ENCODE data around the gene MRPL53.
"Not testable (repeated sequence)": the region's sequence is repeated elsewhere in the genome, so short reads cannot be mapped to it uniquely, and the experiment has no call there.

MRPL53 gene

GRCh38 chr2:74447230-74447999 lies 25.1 kb downstream of the MRPL53 start:
- no peak for DNase-seq

DNA sequence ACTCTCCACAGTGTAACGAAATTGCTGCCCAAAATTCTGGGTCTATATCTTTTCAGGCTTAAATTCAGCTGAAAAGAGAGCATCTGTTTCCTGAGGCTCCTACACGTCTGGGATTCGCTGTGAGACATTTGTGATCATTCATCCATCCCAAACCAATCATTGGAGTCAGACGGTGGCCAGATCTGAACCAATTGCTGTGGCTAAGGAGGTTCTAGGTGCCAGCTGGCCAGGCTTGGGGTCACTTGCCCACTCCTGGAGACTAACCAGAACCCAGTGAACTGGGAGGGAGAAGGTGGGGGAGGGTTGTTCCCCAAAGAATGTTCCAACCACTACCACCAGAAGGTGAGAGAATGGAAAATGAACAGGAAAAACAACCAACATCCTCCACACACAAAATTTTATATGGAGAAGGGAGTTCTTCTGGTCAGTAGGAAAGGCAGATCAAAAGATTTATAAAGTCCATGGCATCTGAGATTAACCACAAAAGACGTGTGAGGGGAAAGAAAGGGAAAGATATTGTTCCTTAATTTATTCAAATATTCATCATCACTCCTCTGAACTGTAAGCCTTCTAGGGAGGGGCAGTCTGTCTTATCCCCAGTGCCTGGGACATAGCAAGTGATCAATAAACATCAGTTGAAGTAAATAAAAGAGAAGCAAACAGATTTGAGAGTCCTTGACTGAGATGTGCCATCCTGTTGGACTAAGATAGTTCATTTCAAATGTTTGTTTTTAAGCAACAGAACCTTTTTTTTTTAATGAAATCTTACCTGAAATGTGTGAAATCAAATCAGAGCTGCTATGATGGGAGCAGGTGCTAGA lies 27.8 kb downstream of the MRPL53 start:
- DNase-seq = peak; percentile 24

DNA sequence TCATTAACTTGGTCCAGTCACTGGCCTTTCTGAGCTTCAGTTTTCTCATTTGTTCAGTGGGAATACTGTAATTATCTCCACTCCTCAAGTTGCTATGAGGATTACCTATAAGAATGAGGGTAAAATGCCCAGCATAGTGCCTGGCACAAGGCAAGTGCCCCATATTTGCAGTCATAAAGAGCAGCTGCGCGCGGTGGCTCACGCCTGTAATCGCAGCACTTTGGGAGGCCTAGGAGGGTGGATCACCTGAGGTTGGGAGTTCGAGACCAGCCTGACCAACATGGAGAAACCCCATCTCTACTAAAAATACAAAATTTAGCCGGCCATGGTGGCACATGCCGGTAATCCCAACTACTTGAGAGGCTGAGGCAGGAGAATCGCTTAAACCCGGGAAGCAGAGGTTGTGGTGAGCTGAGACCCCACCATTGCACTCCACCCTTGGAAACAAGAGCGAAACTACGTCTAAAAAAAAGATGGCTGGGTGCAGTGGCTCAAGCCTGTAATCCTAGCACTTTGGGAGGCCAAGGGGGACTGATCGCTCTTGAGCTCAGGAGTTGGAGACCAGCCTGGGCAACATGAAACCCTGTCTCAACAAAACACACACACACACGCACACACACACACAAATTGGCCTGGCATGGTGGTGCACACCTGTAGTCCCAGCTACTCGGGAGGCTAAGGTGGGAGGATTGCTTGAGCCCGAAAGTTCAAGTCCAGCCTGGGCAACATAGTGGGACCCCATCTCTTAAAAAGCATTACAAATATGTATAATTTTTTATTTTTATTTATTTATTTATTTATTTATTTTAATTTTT lies 29.8 kb downstream of the MRPL53 start:
- DNase-seq = not testable (repeated sequence)

- DNase-seq = peak; percentile 27
Observed at GRCh38 chr2:74441690-74442482, 30.6 kb downstream of the MRPL53 start, which contains the start of gene RTKN. RTKN (minus strand) TSS chr2:74441937; CDS start chr2:74441816, 121 bp downstream.

DNA sequence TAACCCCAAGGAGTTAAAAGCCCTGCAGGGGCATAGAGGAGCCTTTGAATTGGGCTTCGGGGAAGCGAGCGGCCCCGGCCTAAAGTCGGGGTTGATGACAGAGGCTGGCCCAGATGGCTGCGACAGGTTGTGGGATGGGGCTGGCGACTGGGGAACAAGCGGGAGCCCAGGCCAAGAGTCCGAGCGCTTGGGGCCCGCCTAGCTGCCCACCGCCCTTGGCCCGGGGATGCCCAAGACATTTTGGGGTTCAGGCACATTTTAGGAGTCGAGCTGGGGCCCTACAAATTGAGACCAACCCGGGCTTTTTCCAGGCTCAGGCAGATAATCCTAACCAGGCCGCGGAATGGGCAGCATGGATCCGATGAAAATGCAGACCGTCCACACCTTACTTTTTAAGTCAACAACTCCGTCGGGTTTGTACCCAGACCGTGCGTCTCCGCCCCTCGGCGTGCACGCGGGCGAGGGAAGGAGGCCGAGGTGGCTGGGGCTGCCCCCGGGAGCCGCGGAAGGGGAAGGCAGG lies 31.2 kb downstream of the MRPL53 start:
- no peak for DNase-seq

DNA sequence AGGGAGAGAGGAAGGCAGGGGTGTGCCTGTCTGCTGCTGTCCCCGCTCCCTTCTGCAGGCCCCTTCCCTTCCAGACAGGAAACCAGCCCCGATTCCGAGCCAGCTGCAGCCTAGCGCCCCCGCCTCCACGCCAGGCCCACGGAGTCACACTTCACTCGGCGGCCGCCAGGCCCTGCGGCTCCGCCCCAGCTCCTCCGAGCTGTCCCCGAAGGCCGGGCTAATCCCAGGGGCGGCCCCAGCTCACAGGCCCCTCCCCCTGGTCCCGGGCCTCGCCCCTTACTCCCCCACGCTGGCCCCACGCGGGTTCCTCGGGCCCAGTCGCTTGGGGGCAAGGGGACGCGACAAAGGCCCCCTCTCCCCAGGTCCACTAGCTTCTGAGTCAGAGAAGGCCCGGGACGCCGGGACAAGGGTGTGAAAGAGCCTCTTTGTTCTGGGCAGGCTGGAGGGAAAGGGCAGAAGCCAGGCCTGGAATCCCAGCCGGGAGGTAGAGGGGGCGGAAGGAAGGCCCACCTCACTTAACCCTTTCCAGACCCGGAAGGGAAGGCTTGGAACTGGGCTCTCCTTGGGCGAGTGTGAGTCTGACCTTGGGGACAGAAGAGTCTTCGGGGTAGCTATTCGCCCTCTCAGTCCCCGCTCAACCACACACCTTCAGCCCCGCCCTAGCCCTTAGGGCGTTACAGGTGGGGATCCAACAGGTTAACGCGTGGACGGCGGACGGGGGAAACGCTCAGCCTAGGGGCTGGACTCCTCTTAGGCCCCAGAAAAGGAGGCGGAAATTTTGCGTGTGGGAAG lies 31.9 kb downstream of the MRPL53 start:
- DNase-seq = peak; percentile 82

GRCh38 chr2:74439803-74440377 lies 32.6 kb downstream of the MRPL53 start:
- no peak for DNase-seq

GRCh38 chr2:74439373-74439772 lies 33.1 kb downstream of the MRPL53 start:
- no peak for DNase-seq

- DNase-seq = no peak
Observed at GRCh38 chr2:74438248-74438647, 34.2 kb downstream of the MRPL53 start.

GRCh38 chr2:74436848-74437695 lies 35.4 kb downstream of the MRPL53 start:
- no peak for DNase-seq

DNA sequence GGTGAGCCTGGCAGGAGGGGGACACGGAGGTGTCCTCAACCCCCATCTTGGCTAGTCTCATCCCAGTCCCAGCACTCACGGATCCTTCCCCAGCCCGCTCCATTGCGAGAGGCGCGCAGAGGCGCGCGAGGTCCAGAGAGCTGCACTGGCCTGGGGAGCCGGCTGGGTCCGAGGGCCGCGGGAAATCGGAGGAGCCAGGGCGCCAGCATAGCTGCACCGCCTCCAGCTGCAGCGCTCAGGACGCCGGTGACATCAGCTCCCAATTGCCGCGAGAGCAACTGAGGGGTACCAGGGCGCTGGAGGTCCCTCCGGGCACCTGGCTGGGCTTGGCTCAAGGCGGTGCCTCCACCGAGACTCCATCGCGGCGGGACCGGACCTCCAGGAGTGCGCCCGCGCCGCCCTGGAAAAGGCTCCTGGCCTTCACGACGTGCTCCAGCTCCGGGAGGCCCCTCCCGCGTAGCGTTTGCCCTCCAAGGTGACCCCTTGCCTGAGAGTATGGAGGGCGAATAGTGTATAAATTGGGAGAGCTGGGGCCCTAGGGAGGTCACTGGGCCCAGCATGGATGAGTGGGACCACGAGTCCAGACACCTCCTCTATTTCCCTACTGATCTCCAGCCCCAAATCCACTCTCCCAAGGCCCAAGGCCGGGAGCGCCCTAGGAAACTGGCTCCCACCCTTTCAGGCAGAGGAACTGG lies 36.2 kb downstream of the MRPL53 start:
- no peak for DNase-seq

DNA sequence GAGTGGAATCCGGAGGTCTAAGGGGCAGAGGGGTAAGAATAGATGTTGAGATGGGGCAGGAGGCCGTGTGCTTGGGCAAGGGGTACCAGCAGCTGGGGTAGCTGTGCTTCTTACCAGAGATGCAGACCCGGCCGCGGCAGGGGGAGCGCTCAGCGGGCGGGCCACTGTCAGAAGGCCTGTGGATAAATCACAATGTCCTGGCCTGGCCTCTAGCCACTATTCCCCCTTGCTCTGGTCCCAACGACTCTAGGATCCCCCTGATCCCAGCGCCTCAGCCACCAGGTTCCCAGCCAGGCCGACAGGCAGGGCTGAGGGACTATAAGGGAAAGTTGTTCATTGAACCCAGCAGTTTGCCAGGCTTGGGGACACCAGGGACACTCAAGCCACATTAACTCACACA lies 42.0 kb downstream of the MRPL53 start:
- no peak for DNase-seq

DNA sequence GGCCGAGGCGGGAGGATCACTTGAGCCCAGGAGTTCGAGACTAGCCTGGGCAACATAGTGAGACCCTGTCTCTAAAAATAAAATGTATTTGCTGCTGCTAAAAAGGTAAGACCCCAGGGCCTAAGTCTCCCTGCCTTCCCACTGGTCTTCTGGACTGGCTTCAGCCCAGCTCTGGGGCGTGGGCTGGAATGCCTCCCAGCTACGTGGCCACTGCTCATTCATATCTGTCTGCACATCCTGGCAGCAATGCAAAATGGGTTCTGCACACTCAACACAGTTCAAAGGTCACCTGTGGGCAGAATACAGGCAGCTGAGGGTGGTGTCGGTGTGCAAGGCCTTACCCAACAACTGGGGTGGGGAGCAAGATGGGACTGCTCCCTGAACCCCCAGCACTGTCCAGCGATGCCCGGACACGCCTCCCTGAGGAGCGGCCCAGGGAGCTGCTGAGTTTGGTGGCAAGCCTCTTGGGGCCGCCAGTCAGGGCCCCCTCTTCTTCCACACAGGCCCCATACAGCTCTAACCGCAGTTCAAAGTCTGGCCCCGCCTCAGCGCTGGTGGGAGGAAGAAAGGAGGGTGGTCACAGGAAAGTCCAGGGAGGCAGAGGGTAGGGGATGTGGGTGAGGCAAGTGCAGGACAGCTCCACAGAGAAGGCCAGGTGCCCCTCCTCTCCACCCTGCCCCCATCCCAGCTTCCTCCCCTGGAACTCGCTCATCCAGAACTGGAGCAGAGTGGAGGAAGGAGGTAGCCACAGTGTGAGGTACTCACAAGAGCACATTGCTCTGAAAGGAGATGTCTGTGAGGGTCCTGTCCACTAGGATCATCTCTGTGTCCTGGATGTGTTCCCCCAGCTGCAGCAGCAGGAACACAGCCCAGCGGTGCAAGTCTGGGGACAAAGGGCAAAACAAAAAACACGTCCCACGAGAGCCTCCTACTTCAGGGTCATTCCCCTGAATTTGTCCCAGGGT lies 42.7 kb downstream of the MRPL53 start:
- no peak for DNase-seq

- no peak for DNase-seq
Observed at GRCh38 chr2:74428675-74429074, 43.8 kb downstream of the MRPL53 start.

- DNase-seq = no peak
Observed at GRCh38 chr2:74427551-74427950, 44.9 kb downstream of the MRPL53 start.

- no peak for DNase-seq
Observed at GRCh38 chr2:74426181-74426758, 46.2 kb downstream of the MRPL53 start.

- no peak for DNase-seq
Observed at GRCh38 chr2:74425523-74425922, 47.0 kb downstream of the MRPL53 start.

DNA sequence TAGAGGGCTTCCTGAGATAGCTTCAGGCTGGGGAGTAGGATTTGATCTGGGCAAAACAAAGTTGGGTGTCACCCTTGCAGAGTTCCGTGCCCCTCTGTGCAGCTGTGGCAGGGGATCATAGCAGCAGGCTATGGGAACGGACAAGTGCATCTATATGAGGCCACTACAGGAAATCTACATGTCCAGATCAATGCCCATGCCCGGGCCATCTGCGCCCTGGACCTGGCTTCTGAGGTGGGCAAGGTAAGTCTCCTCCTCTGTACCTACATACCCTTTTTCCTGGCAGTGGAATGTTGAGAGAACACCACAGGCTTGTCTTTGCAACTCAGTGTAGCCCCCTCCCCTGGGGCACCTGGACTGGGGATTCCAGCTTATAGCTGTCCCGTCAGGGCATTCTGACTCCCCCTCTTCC lies 47.5 kb downstream of the MRPL53 start:
- DNase-seq = no peak
